GM13977 (cell line): ENCODE measurements around the gene CYP2C9.

Experiments
- DNase-seq: peaks from one replicate; pipeline ENCODE4 v3.0.0; 2012; ENCODE audit warnings: low spot score
- in situ Hi-C: fragments of 300-500 bp; cut with MboI; formaldehyde crosslinking; loops from one replicate; pipeline ENCODE4 v1.12.0; 2022; ENCODE audit warnings: low sequenced_read_pairs, low pct_unique_long_range_greater_than_20kb, mixed read lengths, inconsistent platforms; ENCODE audit not compliant: unreplicated experiment
- TF ChIP-seq, protein P1 (sequence below): IDR thresholded peaks from 2 replicates; pipeline ENCODE4 v1.5.1; 2012; ENCODE audit warnings: mild to moderate bottlenecking, control low read depth; ENCODE audit not compliant: insufficient read depth; ENCODE audit errors: extremely low read depth, missing control alignments

The CYP2C9 gene

DNA sequence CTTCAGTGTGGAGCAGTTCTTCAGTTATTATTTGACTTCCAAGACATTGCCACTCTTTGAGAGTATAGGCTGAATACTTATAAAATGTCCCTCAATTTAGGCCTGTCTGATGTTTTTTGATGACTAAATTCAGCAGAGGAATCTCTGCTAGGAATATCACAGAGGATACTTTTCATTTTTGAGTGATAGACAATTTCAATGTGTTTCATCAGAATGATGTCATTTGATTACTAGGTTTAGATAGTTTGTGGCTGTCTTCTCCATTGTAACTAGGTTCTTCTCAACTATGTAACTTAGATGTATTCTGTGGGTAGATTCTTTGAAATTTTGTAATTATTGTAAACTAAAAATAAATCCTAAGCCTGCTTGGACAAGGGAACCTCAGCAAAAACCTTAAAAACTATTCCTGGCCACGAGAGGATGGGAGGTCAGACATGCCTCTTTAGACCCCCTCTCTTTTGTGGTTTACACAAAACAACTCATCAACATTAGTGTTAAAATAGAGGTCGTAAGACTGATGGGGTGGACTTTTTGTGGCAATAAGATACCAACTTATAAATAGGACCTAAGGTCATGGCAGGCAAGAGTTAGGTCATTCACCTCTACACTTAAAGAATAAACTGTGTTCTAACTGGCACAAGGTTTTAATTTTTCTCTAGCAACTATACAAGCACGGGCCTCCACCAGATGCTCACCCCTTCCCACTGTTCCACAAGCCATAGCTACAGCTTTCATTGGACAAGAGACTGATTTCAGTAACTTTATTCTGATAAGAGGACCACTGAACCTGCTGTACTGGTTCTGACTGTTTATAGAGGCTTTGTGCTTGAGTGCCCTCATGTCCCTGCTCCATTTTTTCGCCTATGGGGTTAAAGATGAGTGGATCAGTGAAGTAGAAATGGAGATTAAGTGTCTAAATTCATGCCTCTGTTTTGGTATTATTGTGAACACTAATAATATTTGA, 97.2 kb downstream of the CYP2C9 start:
- TF ChIP-seq, protein P1, sequence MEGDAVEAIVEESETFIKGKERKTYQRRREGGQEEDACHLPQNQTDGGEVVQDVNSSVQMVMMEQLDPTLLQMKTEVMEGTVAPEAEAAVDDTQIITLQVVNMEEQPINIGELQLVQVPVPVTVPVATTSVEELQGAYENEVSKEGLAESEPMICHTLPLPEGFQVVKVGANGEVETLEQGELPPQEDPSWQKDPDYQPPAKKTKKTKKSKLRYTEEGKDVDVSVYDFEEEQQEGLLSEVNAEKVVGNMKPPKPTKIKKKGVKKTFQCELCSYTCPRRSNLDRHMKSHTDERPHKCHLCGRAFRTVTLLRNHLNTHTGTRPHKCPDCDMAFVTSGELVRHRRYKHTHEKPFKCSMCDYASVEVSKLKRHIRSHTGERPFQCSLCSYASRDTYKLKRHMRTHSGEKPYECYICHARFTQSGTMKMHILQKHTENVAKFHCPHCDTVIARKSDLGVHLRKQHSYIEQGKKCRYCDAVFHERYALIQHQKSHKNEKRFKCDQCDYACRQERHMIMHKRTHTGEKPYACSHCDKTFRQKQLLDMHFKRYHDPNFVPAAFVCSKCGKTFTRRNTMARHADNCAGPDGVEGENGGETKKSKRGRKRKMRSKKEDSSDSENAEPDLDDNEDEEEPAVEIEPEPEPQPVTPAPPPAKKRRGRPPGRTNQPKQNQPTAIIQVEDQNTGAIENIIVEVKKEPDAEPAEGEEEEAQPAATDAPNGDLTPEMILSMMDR: no peak
- in situ Hi-C loops: no loop called here

DNA sequence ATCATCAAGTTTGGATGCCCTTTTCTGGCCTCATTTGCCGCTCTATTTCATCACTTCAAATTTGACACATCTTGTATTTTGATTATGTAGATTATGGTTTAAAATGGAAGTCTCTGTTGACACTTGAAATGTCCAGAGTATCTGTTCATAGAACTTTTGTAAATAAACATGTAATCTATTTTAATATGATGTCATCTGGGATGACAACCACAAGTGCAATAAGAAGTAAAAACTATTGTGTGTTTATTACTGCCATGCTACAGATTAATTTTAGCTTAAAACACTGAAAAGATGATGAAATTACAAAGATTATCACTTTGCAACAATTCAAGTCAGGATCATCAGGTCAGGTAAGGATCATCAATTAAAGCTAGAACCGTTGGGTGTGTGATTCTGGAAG, 100.8 kb downstream of the CYP2C9 start:
- in situ Hi-C loops: no loop called here
- TF ChIP-seq, protein P1: no peak
- no peak for DNase-seq

More for the DNA sequence above, 97.2 kb downstream of the CYP2C9 start:
- no peak for DNase-seq
